ENCODE measurements around the gene SUDS3. TPM values are rescaled to one million over a fixed set of nuclear protein-coding genes. Genes with fewer than 3 reads are reported as not detected.

Gene SUDS3
- total and polyA plus RNA-seq, 10 of the 15 experiments (the other 5 are each of a cell fraction or from before 2014, with no cell fraction given) = 5.2 to 42.8 (median 21.7) TPM

DNA sequence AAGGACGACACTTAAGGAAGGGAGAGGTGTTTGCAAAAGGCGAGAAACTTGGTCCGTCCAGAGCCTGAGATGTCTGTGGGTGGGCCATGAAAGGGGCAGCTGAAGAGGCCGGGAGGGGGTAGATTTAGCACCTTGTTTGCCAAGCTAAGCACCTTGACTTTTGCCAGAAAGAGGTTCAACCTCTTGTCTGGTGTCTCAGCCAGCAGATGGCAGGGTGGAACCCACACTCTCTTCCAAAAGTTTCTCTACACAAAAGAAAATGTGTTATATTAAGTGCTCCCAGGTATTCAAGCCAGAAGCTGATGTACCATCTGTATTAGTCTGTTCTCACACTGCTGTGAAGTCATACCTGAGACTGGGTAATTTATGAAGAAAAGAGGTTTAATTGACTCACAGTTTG, 69.9 kb downstream of the SUDS3 start:
- ATAC-seq (no peak), DNase-seq (ENCODE audit: low read depth, low spot score) (no peak), FAIRE-seq (no peak)
- Histone ChIP-seq H2AFZ (ENCODE audit: control insufficient read depth, low read depth, low read length) (no peak overlapping the region), H4K20me1 (ENCODE audit: control insufficient read depth, insufficient read depth) (no peaks in the 10 kb centered on the region), H3K9me3 (replicated peaks; ENCODE audit: control insufficient read depth, insufficient read depth, low read length) (no peaks in the 10 kb centered on the region), H3K4me2 (ENCODE audit: control insufficient read depth, insufficient read depth) (no peak overlapping the region), H3K9ac (ENCODE audit: control insufficient read depth, insufficient read depth, low read length) (no peak overlapping the region), H3K4me3 (no peak overlapping the region), H3K27ac (ENCODE audit: control insufficient read depth, insufficient read depth) (no peak overlapping the region), H3K27me3 (replicated peaks in 1 of 2; ENCODE audit: control insufficient read depth in 2 of 2, insufficient read depth in 2 of 2, low read length in 1 of 2) (peaks cover 0 to 1% of the 10 kb centered on the region in 2 experiments; a peak in 1 of 4 replicates), H3K79me2 (ENCODE audit: control insufficient read depth, insufficient read depth, low read length) (no peaks in the 10 kb centered on the region), H3K36me3 (ENCODE audit: control insufficient read depth in 2 of 2, insufficient read depth in 2 of 2, low read length in 1 of 2) (no peaks in the 10 kb centered on the region), H3K4me1 (ENCODE audit: control insufficient read depth, insufficient read depth, low read length) (no peaks in the 10 kb centered on the region)
- WGBS (ENCODE audit: insufficient coverage, insufficient replicate concordance, low lambda C conversion rate, missing lambda C conversion rate) = 33% methylated on average over 4 of the region's 4 CpGs
- SMC1A ChIA-PET (ENCODE audit: uncharacterized antibody, unreplicated experiment) = interaction anchor here (0.6 kb wide), 1 partner anchor 219 kb away, joined by 3 read pairs; no protein-coding TSS in a partner anchor
- POLR2A ChIA-PET = no interaction called here
- CTCF ChIA-PET = no interaction called here
- RAD21 ChIA-PET (ENCODE audit: unreplicated experiment) = no interaction called here
- in situ Hi-C loops (cut with MboI) = no loop called here
- intact Hi-C loops (cut with micrococcal nuclease; ENCODE audit: unreplicated experiment) = no loop called here
- no TSS peak for BruUV-seq (replicated peaks)
- TF ChIP-seq MLLT1 (IDR thresholded peaks at IDR 0.05) (no peak), CHD2 (IDR thresholded peaks at IDR 0.05; ENCODE audit: borderline replicate concordance, low read depth, low read length) (no peak), GABPA (IDR thresholded peaks at IDR 0.05; ENCODE audit: low read depth) (no peak), USF2 (IDR thresholded peaks at IDR 0.05; ENCODE audit: borderline replicate concordance, low read depth, low read length) (no peak), CREB1 (IDR thresholded peaks at IDR 0.05; ENCODE audit: low read depth) (no peak), BCL3 (IDR thresholded peaks at IDR 0.05; ENCODE audit: borderline replicate concordance, insufficient read depth, low read depth, low read length, poor library complexity, severe bottlenecking) (no peak), MEF2A (IDR thresholded peaks at IDR 0.05; ENCODE audit: insufficient read depth, low read depth, low read length) (no peak), FOXM1 (IDR thresholded peaks at IDR 0.05; ENCODE audit: low read depth, low read length) (no peak), FOXK2 (IDR thresholded peaks at IDR 0.05) (no peak), EED (IDR thresholded peaks at IDR 0.05; ENCODE audit: low read depth) (no peak)
- TF ChIP-seq, protein P1, sequence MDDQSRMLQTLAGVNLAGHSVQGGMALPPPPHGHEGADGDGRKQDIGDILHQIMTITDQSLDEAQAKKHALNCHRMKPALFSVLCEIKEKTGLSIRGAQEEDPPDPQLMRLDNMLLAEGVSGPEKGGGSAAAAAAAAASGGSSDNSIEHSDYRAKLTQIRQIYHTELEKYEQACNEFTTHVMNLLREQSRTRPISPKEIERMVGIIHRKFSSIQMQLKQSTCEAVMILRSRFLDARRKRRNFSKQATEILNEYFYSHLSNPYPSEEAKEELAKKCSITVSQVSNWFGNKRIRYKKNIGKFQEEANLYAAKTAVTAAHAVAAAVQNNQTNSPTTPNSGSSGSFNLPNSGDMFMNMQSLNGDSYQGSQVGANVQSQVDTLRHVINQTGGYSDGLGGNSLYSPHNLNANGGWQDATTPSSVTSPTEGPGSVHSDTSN (IDR thresholded peaks at IDR 0.05; ENCODE audit: insufficient replicate concordance, low read depth, low read length) = no peak
- TF ChIP-seq, protein P2, sequence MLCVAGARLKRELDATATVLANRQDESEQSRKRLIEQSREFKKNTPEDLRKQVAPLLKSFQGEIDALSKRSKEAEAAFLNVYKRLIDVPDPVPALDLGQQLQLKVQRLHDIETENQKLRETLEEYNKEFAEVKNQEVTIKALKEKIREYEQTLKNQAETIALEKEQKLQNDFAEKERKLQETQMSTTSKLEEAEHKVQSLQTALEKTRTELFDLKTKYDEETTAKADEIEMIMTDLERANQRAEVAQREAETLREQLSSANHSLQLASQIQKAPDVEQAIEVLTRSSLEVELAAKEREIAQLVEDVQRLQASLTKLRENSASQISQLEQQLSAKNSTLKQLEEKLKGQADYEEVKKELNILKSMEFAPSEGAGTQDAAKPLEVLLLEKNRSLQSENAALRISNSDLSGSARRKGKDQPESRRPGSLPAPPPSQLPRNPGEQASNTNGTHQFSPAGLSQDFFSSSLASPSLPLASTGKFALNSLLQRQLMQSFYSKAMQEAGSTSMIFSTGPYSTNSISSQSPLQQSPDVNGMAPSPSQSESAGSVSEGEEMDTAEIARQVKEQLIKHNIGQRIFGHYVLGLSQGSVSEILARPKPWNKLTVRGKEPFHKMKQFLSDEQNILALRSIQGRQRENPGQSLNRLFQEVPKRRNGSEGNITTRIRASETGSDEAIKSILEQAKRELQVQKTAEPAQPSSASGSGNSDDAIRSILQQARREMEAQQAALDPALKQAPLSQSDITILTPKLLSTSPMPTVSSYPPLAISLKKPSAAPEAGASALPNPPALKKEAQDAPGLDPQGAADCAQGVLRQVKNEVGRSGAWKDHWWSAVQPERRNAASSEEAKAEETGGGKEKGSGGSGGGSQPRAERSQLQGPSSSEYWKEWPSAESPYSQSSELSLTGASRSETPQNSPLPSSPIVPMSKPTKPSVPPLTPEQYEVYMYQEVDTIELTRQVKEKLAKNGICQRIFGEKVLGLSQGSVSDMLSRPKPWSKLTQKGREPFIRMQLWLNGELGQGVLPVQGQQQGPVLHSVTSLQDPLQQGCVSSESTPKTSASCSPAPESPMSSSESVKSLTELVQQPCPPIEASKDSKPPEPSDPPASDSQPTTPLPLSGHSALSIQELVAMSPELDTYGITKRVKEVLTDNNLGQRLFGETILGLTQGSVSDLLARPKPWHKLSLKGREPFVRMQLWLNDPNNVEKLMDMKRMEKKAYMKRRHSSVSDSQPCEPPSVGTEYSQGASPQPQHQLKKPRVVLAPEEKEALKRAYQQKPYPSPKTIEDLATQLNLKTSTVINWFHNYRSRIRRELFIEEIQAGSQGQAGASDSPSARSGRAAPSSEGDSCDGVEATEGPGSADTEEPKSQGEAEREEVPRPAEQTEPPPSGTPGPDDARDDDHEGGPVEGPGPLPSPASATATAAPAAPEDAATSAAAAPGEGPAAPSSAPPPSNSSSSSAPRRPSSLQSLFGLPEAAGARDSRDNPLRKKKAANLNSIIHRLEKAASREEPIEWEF (IDR thresholded peaks at IDR 0.05; ENCODE audit: insufficient replicate concordance, low read depth, low read length) = no peak
